Activated T-cell treated with anti-CD3 and anti-CD28 coated beads for 1 hour (primary cell): ENCODE measurements around the gene TXNDC11.

ENCODE experiments used
- DNase-seq: peaks from one replicate; pipeline ENCODE4 v3.0.0-alpha.2; 2020; ENCODE audit warnings: low read depth

The TXNDC11 gene

DNA sequence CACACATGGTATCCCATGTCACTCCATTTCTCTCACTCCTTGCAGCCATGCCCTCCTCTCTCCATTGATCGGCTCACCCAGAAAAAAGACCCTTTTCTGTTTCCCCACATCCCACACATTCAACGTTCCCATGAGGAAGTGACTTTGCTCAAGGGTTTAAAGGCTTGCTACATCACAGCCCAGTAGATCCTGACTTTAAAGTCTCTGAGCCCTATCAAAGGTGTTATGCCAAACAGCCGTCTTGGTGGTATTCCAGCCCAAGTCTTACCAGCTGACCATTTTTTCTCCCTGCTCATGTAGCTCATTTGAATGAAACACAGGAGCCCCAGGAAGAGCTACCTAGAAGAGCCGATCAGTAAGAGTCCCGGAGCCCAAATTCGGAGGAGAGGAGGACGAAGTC, 7.4 kb upstream of the TXNDC11 start:
- DNase-seq, result no peak

- no peak for DNase-seq
Observed at GRCh38 chr16:11748404-11749254, 6.0 kb upstream of the TXNDC11 start.

DNA sequence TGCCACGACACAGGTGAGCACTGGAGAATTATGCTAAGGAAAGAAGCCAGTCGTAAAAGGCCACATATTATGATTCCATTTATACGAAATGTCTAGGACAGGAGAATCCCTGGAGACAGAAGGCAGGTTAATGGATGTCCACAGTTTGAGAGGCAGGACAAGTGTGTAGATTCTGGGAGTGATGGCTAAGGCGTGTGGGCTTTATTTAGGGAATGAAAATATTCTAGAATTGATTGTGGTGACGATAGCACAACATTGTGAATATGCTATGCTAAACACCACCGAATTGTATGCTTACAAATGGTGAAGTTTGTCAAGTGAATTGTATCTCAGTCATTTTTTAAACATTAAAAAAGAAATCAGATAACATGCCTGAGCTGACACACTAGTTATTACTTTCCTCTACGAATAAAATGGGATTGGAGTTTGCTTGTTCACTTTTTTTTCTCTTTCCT, 5.3 kb upstream of the TXNDC11 start:
- no peak for DNase-seq

DNA sequence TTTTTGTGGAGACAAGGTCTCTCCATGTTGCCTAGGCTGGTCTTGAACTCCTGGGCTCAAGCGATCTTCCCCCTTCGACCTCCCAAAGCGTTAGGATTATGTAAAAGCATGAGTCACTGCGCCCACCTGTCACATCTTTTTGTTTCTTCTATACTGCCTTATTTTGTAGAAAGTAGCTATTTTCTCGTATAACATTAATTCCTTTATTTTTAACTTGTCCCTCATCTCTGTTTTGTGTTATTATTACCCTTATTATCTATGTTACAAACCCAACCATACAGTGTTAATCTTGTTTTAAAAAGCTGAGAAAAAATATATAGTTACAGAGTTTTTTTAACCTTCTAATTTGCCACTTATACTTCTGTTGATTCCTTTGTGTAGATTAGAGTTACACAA, 1.4 kb upstream of the TXNDC11 start:
- DNase-seq, result no peak

- no peak for DNase-seq
Observed at GRCh38 chr16:11743308-11744074, 834 bp upstream of the TXNDC11 start.

DNA sequence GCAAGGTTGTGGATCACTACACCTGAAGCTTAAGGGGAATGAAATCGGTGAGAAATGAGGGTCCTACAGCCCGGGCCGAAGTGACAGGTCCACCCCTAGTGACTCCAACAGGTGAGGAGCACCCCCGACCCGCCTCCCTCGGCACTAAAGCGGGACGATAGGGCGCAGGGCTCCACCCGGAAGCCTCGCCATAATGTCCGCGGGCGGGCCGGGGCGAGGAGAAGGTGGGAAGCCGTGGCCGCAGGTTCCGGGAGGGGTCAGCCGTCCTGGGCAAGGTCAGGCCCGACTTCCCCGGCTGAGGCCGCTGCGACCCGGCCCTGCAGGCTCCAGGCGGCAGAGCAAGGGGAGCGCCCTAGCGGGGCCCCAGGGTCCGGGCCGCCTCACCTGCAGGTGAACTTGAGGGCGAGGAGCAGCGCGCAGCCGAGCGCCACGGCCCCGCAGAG, 543 bp downstream of the TXNDC11 start:
- peak; percentile 19 for DNase-seq

- DNase-seq, result no peak
Observed at GRCh38 chr16:11740567-11740966, 2.1 kb downstream of the TXNDC11 start.

DNA sequence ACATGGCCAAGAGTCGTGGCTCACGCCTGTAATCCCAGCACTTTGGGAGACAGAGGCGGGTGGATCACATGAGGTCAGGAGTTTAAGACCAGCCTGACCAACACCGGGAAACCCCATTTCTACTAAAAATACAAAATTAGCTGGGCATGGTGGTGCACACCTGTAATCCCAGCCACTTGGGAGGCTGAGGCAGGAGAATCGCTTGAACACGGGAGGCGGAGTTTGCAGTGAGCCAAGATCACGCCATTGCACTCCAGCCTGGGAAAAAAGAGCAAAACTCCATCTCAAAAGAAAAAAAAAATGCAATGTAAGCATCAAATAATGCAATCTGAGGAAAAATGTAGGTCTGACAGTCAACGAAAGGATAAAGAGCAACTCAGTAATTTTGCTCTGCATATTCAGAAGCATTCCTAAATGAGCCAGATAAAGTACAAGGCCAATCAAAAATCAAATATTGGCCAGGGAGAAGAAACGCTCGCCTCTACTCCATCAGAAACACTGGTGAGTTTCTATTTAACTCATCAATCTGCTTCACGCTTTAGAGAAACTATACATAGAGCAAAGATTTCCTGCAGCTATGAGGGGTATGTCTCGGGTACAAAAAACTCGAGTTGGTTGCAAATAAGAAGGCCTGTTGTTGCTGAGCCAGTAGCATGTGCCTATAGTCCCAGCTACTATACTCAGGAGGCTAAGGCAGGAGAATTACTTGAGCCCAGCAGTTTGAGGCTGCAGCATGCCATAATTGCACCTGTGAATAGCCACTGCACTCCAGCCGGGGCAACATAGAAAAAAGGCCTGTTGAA, 3.7 kb downstream of the TXNDC11 start:
- no peak for DNase-seq

DNA sequence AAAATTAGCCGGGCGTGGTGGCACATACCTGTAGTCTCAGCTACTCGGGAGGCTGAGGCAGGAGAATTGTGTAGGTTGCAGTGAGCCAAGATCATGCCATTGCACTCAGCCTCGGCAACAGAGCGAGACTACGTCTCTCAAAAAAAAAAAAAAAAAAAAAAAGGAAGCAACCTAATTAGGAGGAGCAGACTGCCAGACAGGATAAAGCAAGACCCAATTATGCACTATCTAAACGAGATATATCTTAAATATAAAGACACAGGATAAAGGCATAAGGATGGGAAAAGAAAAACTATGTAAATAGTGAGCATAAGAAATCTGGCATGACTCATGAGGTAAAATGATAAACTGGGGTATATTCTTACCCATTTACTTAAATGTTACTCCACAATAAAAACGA, 4.9 kb downstream of the TXNDC11 start:
- no peak for DNase-seq

DNA sequence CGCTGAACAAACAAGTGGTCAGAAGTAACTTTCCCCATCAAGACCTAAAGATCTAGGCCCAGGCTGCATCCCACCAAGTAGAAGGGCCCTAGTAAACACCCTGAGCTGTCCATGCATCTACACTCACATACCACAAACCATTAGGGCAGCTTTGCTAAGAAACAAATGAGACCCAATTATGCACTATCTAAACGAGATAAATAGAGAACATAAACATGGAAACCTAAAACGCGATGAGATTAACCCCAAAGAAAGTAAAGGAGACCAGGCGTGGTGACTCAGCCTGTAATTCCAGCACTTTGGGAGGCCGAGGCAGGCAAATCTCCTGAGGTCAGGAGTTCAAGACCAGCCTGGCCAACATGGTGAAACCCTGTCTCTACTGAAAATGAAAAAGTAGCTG, 5.8 kb downstream of the TXNDC11 start:
- no peak for DNase-seq

GRCh38 chr16:11735787-11736186, 6.9 kb downstream of the TXNDC11 start:
- no peak for DNase-seq

DNA sequence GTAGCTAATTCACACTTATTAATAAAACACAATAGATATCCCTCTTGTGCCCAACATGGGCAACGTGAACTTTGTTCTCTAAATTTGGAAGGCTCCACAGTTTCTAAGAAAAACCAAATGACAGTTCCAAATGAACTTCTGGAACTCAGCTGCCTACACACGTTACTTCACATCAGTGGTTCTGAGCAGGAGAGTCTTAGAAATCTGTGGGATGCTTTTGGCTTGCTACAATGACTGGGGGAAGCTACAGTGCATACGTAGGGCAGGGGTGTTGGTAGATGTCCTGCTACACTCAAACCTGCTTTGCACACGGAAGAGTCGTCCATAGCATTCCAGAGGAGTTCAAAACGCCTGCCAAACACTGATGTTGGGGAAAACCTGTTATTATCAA, 8.0 kb downstream of the TXNDC11 start:
- no peak for DNase-seq

DNA sequence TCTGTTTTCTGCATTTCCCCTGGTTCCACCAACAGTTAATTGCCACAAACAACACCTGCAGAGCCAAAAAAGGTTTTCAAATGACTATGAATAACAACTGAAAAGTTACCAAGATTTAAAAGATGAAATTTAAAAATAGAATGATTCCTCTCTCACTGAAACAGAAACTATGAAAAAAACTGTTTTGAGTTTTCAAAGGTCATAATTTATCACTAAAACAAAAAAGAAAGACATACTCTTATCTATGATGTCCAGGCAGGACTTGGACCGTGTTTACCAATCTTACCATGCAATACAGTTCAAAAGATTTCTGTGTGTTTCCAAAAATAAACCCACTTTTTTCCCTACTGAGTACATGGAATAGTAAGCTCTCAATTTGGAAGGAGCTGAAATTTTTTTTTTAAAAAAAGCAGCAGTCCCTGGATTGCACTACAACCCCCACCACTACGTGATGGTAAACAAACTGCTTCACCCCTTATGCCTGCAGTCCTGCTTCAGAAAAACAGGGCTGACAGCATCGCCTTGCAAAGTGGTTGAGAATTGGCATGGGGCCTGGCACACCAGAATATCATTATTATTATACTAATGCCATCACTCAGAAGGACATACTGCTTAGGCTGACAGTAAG, 8.5 kb downstream of the TXNDC11 start:
- no peak for DNase-seq

- DNase-seq, result no peak
Observed at GRCh38 chr16:11731222-11731621, 11.4 kb downstream of the TXNDC11 start.

DNA sequence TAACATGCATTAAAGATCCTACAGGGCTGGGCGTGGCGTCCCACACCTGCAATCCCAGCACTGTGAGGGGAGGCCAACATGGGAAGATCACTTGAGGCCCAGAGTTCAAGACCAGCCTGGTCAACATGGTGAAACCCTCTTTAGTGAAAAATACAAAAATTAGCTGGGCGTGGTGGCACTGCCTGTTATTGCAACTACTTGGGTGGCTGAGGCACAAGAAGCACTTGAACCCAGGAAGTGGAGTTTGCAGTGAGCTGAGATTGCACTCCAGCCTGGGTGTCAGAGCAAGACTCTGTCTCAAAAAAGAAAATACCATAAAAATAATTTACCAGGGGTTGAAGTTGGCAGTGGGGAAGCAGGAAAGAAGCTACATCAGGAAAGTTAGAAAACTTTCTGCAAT, 12.9 kb downstream of the TXNDC11 start:
- DNase-seq, result no peak

DNA sequence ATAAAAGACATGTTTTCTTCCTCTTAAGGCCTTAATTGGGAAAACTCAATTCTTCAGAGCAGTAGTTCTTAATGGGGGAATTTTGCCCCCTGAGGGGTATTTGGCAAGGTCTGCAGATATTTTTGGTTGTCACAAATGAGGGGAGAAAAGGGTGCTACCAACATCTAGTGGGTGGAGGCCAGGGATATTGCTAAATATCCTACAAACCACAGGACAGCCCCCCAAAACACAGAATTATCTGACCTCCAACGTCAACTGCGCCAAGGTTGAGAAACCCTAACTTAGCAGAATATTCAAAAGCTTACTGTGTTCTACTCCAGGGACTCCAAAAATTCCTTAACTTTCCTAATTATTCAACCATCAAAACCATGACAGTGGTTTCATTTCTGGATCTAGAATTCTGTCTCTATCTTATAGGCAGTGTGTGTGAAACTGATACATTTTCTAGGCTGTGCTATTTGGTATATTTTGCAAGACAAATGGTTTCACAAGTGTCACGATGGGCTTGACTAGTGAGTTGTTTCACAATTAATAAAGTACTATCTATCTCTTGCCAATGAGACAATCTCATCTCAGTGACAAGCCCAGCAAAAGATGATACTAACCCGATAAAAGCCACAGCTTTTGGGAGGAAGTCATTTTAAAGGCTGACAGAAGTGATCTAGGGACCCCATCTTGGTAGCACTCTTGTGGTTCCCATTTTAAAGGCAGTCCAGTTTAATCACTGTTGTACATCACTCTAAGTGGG, 14.7 kb downstream of the TXNDC11 start:
- DNase-seq, result no peak

DNA sequence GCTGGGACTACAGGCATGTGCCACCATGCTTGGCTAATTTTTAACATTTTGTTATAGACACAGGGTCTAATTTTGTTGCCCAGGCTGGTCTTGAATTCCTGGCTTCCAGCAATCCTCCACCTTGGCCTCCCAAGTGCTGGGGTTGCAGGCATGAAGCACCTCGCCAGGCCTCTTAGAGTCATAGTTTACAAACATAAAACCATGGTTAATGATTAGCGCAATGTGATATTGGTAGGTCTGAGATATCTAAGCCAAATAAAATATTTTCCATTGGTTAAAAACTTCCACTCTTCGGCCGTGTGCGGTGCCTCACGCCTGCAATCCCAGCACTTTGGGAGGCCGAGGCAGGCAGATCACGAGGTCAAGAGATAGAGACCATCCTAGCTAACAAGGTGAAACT, 16.6 kb downstream of the TXNDC11 start:
- DNase-seq, result no peak

- DNase-seq, result no peak
Observed at GRCh38 chr16:11725457-11725856, 17.2 kb downstream of the TXNDC11 start.

GRCh38 chr16:11722468-11722808, 20.2 kb downstream of the TXNDC11 start:
- DNase-seq, result no peak

- DNase-seq, result no peak
Observed at GRCh38 chr16:11721781-11722467, 20.7 kb downstream of the TXNDC11 start.

DNA sequence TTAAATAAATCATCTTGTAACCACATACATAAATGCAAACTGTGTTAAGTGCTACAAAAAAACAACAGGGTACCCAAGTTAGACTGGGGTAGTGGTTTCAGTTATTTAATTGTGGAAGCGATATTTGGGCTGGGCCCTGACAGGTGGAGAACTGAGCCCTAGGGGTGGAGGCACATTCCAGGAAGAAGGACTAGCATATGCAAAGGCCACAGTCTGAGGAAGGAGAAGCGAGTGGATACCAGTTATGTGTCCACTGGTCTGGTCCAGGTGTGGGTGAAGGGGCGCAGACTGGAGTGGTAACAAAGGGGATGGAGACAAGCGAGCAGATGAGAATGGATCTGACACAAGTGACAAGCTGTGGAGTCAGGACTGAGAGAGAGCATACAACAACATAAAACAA, 22.9 kb downstream of the TXNDC11 start:
- DNase-seq, result no peak
